NCI-H2196 treated with DMSO at 0.1 percent for 48 hours (cell line): ENCODE data around the gene NFE2L2.
"Not testable (repeated sequence)": the region's sequence is repeated elsewhere in the genome, so short reads cannot be mapped to it uniquely, and the experiment has no call there.

ENCODE experiments used
- DNase-seq: peaks from one replicate; lab custom pipeline; 2025; ENCODE audit not compliant: unreplicated experiment; lab: John Stamatoyannopoulos, UW

NFE2L2 gene

DNA sequence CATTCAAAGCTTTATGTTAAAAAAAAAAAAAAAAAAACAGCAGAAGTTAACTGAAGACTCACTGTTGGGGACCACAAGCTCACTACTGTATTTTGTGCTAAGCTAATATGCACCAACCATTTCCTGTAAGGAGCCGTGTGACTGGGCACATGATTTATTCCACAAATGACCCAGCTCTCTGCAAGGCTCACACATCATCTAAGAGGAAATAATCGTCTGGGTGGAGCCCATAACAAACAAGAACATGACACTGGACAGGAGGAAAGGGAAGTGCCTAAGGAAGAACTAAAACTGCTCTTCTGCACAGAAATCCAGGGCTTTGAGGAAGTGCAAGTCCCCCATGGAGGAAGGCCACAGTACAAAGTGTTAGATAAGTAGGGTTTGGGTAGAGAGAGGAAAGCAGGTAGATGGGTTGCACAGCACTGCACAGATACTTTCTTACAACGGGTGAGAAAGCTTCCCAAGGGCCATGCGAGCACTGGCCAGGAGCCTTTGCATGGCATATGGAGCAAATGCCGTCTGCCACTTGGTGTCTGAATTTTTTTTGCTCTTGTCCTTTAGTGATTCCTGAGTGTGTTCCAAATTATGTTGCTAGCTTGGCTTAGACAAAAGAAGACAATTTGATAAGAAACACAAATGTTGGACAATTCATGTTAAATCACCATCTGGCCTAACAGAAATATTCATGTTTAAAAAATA is 24.4 kb downstream of the NFE2L2 start:
- no peak for DNase-seq

DNA sequence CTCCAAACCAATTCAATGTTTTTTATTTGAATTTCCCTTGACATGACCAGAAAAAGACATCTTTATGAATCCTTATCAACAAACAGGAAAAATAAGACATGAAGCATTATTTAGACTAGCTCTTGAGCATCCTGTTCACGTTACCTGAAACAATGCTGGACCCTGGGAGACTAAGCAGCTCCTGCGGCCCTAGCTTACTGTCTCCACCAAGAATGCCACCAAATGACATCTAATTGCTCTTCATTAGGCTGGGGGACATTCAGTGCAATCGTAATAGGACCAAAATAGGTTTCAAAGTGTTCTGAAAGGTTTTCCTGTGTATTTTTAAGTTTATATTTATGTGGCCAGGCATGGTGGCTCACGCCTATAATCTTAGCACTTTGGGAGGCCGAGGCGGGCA is 25.5 kb downstream of the NFE2L2 start:
- no peak for DNase-seq

DNA sequence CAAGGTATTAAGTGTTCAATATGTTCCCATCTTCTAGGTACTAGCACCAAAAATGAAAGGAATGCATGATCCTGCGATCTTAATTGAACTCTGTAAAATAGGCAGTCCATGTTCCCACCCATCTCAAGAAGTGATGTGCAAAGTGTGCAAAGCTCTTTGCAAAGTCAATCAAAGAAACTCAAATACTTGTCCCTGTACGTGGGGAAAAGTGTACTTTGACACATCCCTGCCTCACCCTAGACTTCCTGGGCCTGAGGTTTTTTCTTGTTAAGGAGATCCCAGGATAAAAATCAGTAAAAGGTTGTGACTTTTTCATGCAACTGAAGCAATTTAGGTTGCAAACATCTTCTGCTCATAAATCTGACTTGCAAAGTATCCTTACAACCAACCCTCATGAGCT is 26.6 kb downstream of the NFE2L2 start:
- DNase-seq, result no peak

DNA sequence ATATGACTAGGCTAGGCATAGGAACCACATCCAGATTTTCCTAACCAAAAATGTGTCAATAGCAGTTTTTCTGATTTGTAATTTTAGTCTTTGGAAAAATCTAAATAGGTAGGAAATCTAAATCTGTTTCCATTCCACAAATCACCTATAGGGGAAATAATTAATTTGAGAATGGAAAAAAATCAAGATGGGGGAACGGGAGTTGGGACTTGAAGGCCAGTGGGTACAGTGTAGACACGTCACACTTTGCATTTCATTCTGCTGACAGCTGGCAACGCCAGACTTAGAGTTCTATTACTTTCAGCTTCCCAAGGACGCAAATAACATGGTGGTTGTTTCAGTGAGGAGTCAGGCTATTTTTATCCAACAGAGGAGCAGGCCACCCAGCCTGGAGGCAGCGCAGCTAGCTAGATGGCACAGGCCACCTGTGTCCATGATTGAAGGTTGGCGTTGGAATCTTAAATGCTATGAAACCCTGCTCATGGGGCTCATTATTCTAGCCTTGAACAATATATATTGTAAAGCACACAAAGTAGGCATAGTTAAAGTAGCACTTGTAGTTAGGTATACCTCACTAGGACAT is 28.6 kb downstream of the NFE2L2 start:
- DNase-seq, result no peak

DNA sequence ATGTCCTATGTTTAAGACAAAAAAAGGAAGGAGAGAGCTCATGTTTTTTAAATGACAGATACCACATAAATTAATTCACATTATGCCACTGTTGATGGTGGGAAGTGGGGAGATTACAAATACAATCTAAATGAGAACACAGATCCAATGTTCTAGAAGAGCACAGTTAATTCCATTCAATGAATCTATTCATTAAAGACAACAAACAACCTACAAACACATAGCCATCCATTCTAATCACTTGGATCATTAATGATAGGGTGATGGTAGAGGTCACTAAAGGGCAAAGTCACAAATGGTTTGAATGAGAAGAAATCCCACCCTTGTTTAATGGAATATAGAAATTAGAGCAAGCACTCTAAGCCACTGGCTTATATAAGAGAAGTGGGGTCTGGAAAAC is 30.3 kb downstream of the NFE2L2 start:
- no peak for DNase-seq

DNA sequence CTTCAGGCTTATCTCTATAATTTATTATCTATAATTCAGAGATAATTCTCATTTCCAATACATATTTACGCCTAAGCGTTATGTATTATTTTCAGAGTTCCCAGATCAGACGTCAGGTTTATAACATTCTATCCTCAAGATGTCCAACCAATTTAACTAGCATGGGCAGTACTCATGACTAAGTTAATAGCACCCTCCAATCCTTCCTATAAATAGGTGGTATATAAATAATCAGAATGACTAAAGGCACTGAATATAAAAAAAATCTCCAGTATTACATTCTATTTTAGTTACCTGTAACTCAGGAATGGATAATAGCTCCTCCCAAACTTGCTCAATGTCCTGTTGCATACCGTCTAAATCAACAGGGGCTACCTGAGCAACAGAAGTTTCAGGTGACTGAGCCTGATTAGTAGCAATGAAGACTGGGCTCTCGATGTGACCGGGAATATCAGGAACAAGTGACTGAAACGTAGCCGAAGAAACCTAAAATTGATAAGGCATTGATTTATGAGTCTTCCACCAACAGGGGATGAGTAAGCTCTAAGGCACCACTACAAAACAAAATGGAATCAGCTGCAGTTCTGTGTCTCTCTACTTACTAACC is 32.3 kb downstream of the NFE2L2 start:
- no peak for DNase-seq

DNA sequence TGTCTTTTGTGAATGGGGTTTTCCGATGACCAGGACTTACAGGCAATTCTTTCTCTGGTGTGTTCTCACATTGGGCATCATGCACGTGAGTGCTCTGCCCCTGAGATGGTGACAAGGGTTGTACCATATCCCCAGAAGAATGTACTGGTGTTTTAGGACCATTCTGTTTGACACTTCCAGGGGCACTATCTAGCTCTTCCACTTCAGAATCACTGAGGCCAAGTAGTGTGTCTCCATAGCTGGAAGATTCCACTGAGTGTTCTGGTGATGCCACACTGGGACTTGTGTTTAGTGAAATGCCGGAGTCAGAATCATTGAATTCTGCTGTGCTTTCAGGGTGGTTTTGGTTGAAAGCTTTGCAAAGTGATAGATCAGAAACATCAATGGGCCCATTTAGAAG is 33.3 kb downstream of the NFE2L2 start:
- DNase-seq, result no peak

DNA sequence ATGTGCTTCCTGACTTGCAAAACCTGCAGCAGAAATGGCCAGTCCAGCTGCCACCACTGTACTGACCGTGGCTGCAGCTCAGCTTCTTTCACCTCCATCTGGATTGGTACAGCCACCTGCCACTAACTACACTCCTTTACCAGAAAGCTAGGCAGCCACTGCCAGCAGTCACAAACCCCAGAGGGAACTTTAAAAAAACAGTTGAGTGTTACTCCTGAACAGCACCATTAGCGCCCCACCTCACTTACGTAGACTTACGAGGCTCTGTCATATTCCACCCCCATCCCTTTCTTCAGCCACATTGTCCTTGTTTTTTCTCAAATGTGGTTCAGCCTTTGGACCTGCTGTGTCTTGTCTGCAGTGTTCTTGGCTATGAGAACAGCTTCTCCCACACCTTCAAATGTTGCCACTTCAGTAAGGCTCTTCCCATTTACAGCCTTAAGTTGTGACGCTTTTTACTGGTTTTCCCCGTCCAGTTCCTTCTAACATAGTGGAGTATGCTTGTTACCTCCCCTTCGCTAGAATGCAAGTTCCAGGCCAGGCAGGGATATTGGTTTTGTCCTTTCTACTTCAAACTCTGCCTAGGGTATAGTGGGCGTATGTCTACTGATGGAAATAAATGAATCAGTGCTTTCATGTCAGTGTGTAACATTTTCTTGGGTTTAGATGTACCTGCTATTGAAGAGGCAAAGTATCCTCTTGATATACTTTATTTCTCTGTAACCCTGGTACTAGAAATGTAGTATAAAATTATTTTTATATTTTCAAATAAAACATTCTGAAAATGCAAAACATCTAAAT is 34.9 kb downstream of the NFE2L2 start:
- DNase-seq, result no peak

DNA sequence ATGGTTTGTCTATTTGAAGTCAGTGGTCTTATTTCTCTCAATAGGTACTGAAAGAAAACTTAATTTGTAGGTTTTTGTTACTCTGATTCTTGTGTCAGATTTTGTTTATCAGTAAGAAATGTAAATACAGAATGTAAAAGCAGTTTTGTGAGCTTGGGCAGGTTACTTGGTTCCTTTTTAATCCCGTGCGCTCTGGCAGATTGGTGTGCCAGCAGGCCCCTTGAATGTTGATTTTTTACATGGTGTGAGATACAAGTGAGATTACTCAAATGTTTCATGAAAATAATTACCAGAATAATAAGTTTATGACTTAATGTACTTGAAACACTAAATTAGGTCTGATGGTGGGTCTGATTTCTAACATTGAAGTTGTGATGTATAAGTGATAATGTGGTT is 38.6 kb downstream of the NFE2L2 start:
- no peak for DNase-seq

DNA sequence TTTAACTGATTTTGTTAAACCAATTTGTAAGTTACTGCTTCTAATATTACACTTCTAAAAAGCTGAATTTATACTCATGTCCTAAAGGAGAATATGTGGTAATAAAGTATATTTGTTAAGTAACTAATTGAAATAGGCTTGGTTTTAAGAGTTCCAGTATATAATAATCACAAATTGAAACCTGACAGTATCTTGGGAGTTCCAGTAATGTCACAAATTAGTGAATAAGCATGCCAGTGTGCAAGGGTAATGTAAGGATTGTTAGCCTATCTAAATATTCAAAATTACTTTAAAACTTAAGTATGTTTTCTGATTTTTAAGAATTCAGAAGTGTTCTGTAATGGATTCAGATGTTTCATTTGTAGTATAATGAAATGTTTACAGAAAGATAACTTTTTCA is 41.1 kb downstream of the NFE2L2 start:
- not testable (repeated sequence) for DNase-seq

DNA sequence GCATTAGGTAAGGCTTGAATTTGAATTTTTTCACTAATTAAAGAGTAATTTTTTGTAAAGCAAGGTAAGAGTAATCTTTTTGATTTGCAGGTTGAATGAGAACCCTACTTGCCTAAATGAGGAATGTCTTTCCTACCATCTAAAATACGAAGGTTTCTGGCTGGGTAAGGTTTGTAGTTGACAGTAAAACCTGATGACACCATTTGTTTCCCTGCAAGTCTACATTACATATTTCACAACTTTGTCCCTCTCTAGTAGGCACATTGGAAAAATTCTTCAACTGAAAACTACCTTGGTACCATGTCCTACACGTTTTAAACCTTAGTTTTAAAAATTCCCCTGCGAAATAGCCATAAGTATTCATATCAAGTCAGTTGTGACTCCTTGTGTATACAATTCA is 42.6 kb downstream of the NFE2L2 start:
- DNase-seq, result no peak

DNA sequence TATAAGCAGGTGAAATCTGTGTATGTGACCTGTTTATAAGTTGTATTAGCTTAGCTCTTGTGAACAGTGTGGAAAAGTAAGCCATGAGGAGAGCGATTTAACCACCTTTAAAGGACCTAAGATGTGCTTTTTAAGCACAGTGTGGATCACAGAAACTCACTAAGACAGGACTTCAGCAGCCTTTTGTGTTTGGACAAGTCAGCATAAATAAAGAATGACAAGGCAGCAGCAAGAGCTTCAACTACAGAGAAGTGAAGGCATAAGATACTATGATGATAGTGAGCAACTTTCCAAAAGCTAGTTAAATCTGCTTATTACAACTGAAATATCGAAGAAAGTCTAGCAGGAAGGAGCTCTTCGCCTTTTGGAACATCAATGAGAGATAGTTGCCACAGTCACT is 43.0 kb downstream of the NFE2L2 start:
- no peak for DNase-seq

DNA sequence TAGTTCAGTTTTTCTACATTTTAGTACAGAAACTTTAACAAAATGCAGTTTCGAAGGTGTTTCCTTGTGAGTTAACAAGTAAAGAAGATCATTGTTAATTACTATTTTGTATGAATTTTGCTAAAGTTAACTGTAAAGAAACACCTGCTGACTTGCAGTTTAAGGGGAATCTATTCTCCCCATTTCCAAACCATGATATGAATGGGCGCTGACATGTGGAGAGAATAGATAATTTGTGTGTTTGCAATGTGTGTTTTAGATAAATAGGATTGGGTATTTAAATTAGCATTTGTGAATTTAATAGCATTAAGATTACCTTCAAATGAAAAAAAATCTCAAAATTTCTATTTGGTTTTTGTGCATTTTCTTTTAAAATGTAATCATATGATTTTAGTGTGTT is 44.7 kb downstream of the NFE2L2 start:
- DNase-seq, result not testable (repeated sequence)

DNA sequence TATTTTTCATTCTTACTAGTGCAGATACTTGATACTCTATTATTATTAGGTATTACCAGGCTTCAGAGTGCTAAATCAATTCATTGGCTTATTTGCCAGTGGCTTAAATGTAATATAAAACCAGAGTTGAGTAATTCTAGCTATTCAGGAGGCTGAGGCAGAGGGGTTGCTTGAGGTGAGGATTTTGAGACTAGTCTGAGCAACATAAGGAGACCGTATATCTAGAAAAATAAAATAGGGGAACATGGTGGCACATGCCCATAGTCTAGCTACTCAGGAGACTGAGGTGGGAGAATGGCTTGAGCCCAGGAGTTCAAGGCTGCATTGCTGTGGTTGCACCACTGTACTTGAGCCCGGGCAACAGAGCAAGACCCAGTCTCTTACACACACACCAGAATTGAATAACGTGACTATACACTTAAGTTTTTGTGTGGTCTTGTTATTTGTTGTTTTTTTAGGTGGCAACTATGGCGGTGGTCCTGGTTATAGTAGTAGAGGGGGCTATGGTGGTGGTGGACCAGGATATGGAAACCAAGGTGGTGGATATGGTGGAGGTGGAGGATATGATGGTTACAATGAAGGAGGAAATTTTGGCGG is 47.2 kb downstream of the NFE2L2 start:
- DNase-seq, result no peak

DNA sequence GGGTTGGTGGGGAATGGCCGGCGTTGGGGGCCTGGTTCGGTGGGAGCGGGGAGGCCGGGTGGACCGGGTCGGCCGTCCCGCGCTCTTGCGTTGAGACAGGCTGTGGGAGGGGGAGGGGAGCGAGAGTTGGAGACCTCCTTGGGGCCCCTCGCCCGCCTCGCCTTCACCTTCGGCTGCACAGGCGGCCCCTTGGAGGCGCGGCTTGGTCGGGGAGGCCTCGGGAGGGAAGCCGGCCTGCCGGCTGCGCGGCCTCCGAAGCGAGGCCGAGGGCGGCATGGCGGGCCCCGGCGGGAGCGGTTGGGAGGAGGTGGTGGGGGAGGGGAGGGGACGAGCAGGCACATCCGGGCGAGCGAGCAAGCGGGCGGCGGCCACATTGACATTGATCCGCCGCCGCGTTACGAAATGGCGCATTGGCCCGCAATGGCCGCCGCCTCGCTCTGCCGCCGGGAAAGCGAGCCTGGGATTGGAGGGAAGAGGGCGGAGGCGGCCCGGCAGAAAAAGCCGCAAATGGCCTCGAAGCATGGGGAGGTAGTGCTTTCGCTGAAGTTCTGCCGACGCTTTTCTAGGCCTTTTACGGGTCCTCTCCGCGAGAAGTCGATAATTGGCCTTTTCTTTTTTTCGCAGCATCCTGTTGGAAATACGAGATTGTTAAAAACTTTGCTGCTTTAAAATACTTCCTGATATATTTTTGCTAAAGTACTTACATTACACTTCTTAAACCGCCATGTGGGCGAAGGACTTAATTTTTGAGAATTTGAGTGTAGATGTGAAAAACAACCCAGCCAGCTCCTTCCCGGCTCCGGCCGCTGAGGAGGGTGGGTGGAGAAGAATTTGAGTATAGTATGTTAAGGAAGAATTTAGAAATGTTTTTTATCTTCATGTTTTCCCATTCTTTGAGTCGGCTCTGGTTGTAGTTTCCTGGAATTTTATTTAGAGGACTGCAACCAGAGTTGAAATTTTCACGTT is 51.4 kb downstream of the NFE2L2 start:
- peak; percentile 79 for DNase-seq

DNA sequence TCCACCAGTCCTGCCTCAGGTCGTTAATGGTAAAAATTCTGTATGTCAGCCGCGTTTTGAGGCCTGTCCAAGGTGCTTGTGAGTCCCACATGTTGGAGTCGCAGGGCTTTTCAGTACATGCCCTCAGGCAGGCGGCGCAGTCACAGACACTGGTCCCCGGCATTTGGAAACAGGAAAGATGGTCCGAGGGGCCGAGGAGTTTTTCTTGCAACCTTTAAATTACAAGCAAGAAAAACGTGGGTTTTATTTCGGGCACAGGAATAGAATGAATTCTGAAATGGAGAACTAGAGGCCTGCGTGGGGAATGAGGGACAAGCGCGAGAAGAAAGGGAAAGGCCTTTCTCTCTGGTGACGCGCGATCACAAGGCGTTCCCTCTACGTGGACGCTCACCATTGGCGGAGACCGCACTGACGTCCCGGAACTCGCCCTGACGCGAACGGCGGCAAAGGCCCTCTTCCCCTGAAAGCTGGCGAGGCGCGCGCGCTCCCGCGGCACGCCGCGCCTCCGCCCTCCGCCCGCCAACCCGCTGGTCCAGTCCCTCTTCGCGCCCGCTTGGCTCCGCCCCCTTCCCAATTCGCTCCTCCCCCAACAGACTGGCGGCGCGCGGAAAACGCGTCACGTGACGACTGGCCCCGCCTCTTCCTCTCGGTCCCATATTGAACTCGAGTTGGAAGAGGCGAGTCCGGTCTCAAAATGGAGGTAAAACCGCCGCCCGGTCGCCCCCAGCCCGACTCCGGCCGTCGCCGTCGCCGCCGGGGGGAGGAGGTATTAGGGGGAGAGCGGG is 52.2 kb downstream of the NFE2L2 start, which contains the start of gene HNRNPA3:
Gene HNRNPA3, plus strand, starts transcription at position 689 of the 785 bp plus-strand sequence. Its CDS starts 6 bp downstream, at position 695.
- peak; percentile 96 for DNase-seq

DNA sequence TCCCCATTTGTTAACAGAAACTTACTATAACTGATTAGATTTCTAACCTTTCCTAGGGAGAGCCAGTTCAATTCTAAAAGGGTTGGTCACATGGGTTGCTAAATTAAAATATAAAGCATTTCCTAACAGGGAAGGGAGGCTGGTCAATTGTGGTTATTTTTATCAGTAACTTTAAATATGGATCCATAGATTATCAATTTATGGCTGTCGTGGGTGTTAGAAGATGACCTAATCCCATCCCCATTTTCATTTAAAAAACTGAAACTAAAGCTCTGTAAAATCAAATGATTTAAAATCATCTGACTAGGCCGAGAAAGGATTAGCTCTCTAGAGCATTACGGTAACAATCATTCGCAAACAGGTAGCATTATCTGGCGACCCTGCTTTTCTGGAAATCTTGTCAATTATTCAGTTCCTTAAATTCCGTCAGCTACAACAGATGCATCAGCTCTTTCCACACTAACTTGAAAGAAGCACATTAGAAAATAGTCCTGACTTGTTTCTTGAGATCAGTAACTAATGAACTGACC is 52.9 kb downstream of the NFE2L2 start:
- no peak for DNase-seq

DNA sequence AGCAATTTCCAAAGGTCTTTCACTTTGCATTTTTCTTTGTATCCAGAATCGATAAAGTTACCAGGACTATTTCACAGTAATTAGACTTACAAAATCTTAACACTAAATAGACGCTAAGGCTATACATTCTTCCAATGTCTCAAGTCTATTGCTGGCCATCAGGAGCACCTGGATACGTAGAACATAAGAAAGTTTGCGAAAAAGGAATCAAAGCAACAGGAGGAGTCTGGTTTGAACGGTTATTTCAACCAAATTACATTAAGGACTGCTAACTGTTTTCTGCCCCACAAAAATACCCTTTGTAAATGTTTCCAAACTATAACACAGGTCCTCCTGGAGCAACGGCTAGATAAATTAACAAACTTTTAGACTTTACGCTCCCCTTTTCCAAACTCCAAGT is 53.4 kb downstream of the NFE2L2 start:
- no peak for DNase-seq

DNA sequence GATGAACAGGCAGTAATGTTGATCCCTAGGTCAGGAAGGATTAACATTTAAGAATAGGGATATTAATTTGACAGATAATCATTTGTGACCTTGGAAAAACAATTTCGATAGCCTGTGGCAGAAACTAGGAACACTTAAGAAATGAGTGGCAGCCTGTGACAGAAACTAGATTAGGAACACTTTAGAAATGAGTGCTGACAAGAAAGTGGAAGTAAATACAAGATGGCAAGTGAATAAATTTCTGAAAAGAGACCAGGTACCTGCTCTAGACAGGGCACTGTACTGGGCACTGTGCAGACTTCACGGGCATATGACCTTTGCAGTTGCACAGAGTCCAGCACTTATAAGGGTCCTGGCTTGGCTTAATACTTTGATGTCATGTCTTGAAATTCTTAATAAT is 57.4 kb downstream of the NFE2L2 start:
- no peak for DNase-seq
